GM21825 (cell line): Measurements from ENCODE around the gene DSCAML1.

Experiments used
- ATAC-seq: cut with Tn5 transposase; IDR thresholded peaks from one replicate; pipeline ENCODE4 v1.9.1; 2021; ENCODE audit warnings: mild to moderate bottlenecking, moderate library complexity; ENCODE audit not compliant: unreplicated experiment

The DSCAML1 gene

DNA sequence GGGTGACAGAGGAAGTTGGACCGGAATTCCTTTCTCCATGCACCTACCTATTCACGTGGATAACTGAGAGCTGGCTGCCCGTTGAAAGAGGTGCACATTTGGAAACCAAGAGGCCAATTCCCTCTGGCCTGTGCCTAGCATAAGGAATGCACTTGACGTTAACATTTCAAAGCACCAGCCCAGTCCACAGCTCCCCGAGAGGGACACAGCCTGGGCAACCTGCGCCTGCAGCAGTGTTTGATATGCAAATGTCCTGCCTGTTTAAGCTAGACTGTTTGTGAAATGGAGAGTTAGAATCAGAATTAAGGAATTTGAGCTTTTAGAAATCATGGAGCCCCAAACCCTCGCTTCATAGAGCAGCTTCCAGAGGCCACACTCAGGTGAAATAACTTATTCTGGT lies 126.1 kb downstream of the DSCAML1 start:
- ATAC-seq, result no peak

DNA sequence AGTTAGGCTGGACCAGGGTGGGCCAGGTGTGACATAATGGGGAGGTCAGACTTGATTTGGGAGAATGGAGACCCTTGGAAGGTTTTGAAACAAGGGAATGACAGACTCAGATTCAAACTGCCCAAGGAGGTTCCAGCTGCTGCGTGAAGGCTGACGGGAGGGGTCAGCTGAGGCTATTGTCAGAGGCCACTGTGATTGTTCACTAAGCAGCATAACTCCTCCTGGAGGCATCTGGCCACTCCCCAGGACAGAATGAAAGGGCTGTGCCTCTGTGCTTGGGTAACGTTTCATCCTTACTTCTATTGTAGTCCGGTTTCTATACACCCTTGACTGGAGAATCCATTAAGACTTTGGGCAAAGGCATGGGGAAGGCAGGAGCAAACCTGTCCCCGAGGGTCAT lies 126.6 kb downstream of the DSCAML1 start:
- ATAC-seq, result no peak

DNA sequence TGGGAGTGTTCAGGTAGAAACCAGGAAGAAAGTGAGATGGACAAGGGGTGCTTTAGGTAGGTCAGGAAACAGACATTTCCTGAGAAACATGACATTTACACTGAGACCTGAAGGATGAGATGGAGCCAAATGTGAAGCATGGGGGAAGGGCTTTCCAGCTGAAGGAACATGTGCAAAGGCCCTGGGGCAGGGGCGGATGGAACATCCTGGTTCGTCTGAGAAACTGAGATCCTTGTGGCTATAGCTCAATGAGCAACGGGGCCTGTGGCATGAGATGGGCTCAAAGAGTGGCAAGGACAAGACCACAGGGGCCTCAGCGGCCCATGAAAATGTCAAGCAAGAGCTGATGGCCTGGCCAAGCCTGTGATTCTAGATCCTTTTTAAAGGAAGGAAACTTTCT lies 127.4 kb downstream of the DSCAML1 start:
- ATAC-seq, result no peak

DNA sequence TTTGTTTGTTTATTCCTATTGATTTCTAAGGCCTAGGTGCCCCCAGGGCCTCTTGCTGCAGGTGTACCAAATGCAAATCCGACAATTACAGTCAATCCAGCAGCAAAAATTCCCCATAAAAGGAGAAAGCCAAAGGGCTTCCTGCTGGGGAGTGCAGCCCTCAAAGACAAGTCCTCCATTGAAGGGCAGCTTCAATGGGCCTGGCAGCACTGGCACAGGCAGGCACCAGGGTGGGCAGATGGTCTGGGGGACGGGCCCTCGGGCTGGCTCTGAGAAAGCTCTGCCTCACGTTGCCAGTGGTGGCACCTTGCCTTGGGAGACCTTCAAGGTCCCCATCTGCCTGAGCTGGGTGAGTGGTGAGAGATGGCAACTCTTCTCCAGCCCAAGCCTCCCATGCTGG lies 128.0 kb downstream of the DSCAML1 start:
- no peak for ATAC-seq

DNA sequence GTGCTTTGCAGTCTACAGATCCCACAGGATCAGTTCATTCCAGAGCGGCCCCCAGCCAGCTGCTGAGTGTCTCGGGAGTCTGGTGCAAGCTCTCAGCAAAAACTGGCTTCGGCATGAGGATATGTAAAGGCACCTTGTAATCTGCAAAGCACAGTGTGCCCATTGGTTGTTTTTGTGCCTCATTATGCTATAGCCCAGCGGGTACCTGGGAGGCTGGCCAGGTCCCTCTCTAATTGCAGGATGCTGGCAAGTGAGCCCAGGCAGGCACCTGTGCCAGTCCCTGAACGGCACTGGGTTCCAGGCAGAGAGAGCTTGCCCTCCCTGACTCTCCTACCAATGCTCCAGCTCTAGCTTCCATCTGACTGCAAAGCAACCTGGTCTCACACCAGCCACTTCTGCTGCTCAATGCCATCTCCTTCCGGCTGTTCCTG lies 128.7 kb downstream of the DSCAML1 start:
- no peak for ATAC-seq

DNA sequence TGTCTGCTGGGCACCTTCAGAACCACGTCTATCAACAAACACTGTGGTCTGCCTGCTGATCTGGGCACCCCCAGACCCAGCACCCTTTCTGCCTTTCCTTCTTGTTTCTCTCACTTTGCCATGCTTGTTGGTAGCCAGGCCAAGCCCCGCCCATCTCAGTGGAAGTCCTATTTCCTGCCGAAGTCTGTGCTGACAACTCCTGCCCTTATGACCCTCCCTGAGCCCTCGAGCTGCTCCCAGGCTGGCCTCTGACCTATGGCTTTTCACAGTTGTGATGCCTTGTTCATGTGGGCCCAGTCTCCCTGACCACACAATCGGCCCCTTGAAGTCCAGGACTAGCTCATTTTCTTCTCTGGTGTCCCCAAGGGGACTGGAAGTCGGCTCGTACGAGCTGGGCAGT lies 132.1 kb downstream of the DSCAML1 start:
- no peak for ATAC-seq

DNA sequence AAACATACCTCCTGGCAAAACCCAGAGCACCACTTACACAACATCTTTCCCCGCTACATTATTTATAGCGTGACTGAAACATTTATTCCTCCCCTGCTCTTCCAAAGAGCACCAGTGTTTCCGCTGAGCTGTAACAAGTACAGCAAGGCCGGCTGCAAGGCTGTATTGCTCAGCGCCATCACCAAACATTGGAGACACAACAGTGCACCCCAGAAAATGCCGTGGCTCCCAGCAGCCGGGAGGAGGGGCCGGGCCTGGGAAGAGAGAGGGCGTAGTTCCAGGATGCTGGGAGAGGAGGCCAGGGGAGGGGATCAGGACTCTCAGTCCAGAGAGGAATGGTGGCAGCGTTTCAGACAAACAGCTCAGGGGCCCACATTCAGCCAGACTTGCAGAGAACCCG lies 133.2 kb downstream of the DSCAML1 start:
- no peak for ATAC-seq

DNA sequence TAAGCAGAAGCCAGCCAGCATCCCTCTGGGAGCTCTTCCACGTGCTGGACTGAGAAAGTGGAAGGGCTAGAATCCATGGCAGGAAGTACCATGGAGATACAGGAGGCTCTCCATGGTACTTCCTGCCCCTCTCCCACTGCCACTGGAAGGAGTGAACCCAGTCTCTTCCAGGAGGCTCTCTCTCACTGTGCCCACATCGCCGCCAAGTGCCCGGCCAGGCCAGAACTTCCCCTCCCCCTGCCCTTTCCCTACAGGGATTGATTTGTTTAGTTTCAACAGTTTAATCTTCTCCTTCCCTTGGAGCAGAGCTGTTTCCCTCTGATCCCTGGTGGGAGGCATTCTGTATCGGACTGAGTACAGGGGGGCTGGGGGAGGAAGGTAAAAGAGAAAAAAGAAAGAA lies 133.6 kb downstream of the DSCAML1 start:
- no peak for ATAC-seq

DNA sequence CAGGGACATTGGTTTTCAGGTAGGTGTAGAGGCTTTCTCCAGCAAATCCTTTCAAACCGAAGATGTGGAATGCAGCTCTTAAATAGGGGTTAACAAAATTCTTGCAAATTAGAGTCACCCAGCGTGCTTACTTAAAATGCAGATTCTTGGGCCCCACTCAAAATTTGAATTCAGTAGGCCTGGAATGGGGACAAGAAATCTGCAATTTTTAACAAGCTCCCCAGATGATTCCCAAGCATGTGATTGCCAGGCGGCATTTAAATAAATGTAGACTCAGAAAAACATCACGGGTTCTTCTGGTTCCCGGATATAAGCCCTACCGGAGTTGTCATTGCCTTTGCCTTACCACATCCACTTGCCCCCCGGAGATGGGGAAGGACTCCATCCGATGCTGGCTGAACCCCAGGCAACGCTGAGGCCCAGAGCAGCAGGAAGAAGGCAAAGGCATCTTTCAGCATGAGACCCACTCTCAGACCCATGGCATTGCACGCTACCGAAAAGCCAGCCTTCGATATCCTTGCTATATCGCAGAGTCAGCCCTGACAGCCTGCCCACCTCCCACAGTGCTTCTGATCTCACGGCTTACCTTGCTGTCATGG lies 134.2 kb downstream of the DSCAML1 start:
- ATAC-seq, result no peak

DNA sequence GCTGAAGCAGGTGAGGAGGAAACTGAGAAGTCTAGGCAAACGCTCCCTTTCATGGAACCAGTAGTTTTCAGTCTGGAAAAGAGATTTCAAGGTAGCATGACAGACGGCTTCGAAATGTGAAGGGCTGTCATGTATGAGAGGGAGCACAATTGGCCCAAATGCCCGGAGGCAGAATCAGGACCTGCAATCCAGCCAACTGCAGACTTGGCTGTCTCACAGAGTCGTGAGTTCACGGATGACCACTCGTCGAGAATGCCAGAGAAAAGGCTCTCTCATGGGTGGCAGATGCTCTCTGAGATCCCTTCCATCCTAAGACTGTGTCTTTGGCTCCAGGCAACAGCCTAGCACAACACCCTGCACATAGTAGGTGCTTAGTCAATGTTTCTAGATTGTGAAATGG lies 134.8 kb downstream of the DSCAML1 start:
- ATAC-seq, result no peak

DNA sequence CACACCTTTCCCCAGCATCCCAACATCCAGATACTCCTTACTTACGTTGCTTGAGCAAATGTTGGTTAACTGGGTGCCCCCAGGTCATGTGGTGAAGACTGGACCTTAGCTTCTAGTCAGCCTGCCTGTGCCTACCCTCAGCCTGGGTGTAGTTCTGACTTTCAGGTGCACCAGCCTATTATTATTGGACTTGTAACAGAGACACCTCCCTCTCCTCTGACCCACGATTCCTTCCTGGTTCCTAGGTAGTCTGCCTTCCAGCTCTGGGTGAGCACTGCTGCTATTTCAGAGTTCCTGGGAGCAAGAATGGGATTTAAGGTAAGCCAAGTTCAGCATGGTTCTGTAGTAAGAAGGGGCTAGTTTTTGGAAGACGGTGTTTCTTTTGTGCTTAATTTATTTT lies 138.2 kb downstream of the DSCAML1 start:
- ATAC-seq, result no peak

DNA sequence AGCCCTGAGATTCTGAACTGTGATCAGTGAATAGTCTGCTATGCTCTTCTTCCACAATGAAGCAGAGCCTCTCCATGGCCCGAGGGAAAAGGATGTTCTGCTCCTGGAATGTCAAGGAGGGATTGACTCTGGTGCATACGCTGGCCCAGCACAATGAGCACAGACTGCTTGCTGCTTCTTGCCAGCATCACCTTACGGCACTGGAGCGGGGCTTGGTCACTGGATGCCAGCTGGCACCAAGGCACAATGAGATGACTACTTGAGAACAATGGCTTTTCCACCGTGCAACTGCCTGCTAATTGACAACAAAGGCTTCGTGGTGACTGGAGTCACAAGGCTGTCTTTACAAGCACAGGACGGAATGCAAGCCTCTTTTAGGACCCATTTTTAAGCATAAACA lies 139.2 kb downstream of the DSCAML1 start:
- ATAC-seq, result no peak

DNA sequence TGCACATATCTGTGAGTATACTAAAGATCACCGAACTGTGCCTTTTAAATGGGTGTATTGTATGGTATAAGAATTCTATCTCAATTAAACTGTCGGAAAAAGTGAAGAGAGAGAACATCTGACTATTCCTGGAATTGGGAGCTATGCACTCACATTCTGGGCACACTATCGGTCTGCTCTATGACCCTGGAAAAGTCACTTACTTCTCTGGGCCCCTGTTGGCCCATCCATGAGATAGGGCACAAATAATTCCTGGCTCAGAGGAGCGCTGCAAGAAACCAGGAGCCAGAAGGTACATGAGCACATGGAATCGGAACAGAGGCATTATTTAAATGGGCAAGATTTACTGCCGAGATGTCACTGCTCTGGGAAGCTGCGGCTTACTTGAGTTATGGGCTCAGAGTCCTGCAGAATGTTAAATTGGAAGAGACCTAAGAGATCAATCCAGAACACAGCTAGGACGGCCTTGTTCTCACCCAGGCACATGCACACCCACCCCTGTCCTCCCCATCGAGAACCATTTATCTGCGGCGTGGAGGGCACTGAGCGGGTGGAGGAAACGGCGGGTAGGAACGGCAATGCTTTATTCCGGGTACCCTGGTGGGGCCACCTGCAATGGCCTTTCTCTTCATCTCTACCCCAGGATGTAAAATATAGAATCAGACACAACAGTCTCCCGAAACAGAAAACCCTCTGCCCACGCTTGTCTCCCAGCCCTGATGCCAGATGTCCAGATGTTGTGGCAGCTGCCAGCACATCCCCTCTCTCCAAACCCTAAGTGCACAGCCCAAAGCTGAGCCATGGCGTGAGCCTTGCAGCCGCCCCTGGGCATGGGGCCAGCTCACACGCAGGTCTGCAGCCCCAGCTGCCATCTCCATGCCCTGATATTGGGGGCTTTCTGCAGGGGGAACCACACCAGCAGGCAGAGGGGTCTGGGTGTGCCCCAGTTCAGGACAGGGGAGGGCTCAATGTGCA lies 142.4 kb downstream of the DSCAML1 start:
- no peak for ATAC-seq

DNA sequence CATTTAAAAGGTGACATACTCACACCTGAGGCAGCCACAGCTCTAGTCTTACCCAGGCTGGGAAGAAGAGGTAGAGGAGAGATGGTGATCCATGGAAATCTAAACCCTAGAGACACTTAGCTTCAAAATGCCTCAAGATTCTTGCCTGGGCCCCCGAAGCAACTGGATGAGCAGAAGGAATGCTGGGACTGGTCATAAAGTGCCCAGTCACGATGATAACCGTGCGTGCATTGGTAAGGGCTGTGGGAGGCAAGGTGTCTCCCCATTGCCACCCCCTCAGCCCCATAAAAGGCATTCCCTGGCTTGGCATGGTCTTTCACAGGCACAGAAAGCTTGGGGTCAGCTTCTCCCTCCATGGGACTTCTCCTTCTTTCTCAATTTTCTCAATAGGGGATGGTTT lies 144.5 kb downstream of the DSCAML1 start:
- no peak for ATAC-seq

DNA sequence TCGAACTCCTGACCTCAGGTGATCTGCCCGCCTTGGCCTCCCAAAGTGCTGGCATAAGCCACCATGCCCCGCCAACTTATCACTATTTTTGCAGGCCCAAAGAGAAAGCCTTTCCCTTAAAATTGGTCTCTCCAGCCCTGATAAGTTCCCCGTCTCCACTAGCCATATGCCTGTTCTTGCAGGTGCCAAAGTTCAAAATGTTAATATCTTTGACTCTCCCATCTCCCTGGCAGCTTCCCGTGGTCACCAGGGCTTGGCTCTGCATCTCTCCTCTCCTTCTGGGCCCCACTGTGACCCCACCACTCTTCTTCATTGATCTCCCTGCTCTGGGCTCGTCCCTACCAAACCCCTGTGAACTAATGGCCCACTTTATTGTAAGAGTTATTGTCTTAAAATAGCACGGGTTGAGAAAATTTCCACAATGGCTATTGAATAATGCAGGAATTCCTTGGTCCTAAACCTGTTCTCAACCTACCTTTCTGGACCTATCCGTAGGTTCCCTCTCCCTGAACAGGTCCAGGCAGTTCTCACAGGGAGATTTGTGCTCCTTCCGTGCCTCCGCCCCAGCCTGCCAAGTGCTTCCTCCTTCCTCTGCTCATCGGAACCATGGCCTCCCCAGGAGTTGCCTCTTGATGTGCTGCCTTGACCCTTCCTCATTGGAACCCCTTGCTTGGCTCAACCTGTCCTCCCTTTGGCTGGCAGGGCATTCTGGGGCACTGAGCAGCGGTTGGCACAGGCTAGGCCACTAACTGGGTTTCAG lies 147.5 kb downstream of the DSCAML1 start:
- no peak for ATAC-seq

DNA sequence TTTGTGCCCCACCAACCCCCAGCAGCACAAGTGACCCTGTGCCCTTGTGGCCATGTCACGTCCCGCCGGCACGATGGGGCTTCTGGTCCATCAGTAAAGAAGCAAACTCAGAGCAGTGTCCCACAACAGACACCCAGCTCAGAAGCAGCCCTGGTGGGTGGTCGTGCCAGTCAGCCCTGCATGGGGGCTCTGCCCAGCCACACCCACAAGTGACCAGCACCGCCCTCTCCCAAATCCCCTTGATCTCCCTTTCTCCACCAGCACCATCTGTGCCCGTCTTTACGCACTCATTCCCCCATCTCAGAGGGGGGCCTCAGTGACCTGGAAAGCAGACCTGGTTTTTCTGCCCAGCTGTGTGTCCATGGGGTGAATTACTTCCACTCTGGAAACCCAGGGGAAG lies 149.1 kb downstream of the DSCAML1 start:
- no peak for ATAC-seq

DNA sequence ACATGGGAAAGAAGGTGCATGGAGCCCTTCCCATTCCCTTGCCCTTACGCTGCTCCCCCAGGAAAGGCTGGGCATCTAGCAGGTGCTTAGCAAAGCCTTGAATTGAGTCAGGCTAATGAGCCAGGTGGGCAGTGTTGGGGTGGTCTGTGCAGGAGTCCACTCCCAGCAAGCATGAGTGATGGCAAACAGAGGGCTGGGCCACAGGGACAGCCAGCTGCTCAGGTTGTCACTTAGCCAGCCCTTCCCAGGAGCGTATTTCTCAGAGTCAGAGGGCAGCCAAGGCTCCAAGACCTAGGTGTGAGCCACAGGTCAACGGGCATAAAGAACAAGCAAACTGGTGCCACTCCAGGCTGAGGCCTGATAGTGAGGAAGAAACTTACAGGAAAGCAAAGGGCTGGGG lies 149.8 kb downstream of the DSCAML1 start:
- no peak for ATAC-seq

DNA sequence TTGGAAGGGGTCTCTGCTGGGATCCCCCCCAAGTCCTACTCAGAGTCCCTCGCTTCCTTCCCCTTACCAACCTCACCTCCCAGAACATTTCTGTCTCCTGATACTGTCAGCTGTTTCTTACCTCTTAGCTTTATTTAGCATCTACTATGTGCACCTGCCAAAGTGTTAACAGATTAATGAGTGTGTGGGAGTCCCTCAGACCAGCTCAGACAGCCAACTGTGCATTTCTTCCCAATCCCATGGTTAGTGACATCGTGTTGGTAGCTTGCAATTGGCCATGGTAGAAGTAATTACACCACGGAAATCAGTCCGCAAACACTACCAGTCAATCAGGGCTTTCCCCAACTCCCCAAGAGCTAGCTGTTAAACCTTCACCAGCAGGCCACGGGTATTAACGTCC lies 150.6 kb downstream of the DSCAML1 start:
- no peak for ATAC-seq

DNA sequence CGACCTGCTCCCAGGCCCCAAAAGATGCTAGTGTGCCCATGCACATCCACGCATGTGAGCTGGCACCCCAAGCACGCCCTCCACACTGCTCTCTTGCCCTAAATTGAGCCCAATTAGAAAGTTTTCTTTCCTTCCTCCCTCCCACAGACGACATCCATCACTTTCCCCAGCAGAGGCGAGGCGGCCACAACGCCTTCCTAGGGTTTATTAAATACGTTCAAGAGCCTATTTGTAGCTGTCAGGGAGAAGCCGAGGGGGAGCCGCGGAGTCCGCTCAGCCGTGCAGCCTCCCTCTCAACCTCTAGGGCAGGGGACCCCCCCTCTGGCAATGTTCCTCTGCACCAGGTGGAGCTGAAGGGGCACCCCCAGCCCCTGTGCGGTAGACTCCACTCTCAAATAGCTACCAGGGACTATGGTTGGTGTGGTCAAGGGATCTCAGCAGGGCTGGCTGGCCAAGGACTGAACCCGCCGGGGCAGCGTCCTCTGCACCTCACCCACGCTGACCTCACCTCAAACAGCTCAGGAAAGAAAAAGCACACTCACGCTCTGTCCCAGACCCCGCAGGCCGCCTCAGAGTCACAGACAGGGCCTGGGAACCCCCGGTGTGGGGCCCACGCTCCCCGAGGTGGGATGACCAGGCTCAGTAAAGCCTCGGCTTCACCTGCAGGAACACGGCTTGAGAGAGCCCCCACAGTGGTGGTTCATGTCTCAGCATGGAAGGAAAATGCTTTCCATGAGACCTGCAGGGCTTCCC lies 152.4 kb downstream of the DSCAML1 start:
- no peak for ATAC-seq

DNA sequence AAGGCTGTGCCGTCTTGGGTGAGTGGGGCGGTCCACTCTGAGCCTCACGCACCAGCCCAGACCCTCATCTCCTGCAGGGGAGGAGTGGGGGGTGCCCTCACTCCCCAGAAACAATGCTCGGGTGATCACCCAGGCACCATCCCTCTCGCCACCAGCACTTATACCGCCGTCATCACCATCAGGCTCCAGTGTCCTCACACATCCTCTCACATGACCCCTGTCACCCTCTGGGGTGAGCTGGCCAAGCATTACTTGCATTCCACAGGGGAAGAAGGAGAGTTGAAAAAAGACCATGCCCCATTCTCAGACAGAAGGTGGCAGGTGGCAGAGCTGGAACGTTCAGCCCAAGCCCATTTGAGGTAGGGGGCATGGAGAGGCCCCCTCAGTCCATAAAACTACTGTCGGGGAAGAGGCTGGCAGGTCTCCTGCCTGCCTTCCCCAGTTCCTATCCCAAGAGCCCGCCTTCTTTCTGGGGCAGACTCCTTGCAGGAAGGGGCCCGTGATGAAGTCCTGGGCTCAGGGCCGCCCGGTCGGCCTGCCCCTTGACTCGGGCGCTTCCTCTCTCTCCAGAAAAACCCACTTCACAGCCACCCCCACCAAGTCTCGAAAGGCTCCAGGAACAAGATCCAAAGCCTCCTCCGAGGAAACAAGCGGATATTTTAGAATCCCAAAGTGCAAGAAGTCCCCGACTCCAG lies 153.3 kb downstream of the DSCAML1 start:
- no peak for ATAC-seq
